H1 (cell line): Measurements from ENCODE around the gene MAP2K5. TPM values are rescaled to one million over a fixed set of nuclear protein-coding genes. Genes with fewer than 3 reads are reported as not detected.

ENCODE experiments used
- CTCF ChIA-PET: fragments of 300-600 bp; sonication (Branson Sonifier 250); formaldehyde crosslinking; loops from one replicate; lab custom pipeline; 2021; ENCODE audit not compliant: partially characterized antibody; lab: Charles Lee
- POLR2A ChIA-PET: fragments of 300-600 bp; sonication (Branson Sonifier 250); formaldehyde crosslinking; loops from one replicate; lab custom pipeline; 2021; ENCODE audit warnings: inconsistent platforms; ENCODE audit not compliant: partially characterized antibody; lab: Charles Lee
- DNase-seq, 2 experiments: peaks; one replicate each; pipeline versions ENCODE4 v3.0.0 to v3.0.0-alpha.2; 2010 to 2022; ENCODE audit warnings: low spot score in 2 of 2, low read depth in 1 of 2, mixed read lengths in 1 of 2
- FAIRE-seq: peaks from 2 replicates; lab custom pipeline; 2011; peaks lifted over from hg19 to GRCh38; lab: Jason Lieb, UNC
- H2AFZ ChIP-seq: 2 replicates; pipeline ENCODE4 v1.8.1; 2012; ENCODE audit warnings: low read length, inconsistent platforms
- H2AK5ac ChIP-seq: 2 replicates; pipeline ENCODE4 v1.6.1; 2013; ENCODE audit warnings: low read depth, low read length
- H2BK120ac ChIP-seq: replicated peaks from 2 replicates; pipeline ENCODE3; 2013; ENCODE audit warnings: low read depth, low read length, inconsistent platforms
- H2BK12ac ChIP-seq: 2 replicates; pipeline ENCODE4 v1.6.1; 2013; ENCODE audit warnings: low read depth, low read length
- H2BK15ac ChIP-seq: 2 replicates; pipeline ENCODE4 v1.6.1; 2013; ENCODE audit warnings: low read length
- H2BK20ac ChIP-seq: 2 replicates; pipeline ENCODE4 v1.6.1; 2013; ENCODE audit warnings: low read length
- H2BK5ac ChIP-seq: 2 replicates; pipeline ENCODE4 v1.6.1; 2013; ENCODE audit warnings: low read depth, low read length
- H3K14ac ChIP-seq: 2 replicates; pipeline ENCODE4 v1.6.1; 2013; ENCODE audit warnings: inconsistent platforms; ENCODE audit not compliant: insufficient read length
- H3K18ac ChIP-seq: 2 replicates; pipeline ENCODE4 v1.6.1; 2013; ENCODE audit warnings: low read length; ENCODE audit errors: extremely low read depth
- H3K23ac ChIP-seq: 2 replicates; pipeline ENCODE4 v1.6.1; 2013; ENCODE audit warnings: inconsistent platforms; ENCODE audit not compliant: insufficient read length
- H3K23me2 ChIP-seq: 2 replicates; pipeline ENCODE4 v1.6.1; 2013; ENCODE audit warnings: low read depth, low read length
- H3K27ac ChIP-seq: 2 replicates; pipeline ENCODE4 v1.6.1; 2011; ENCODE audit warnings: low read depth, low read length, inconsistent platforms
- H3K27me3 ChIP-seq, 4 experiments: replicated peaks in 1 of 4; 1 replicate in 1 of 4; 2 replicates in 3 of 4; pipeline versions ENCODE4 v1.6.1 to v1.8.1; 2011 to 2013; ENCODE audit warnings: low read length in 3 of 4, mild to moderate bottlenecking in 3 of 4, inconsistent platforms in 2 of 4, mixed read lengths in 2 of 4, moderate library complexity in 1 of 4; ENCODE audit not compliant: control insufficient read depth in 3 of 4, insufficient read depth in 3 of 4; ENCODE audit errors: extremely low read depth in 1 of 4
- H3K36me3 ChIP-seq, 4 experiments: 2 replicates each; pipeline versions ENCODE4 v1.6.1 to v1.8.1; 2011 to 2013; ENCODE audit warnings: mild to moderate bottlenecking in 4 of 4, low read length in 3 of 4, moderate library complexity in 2 of 4, control low read depth in 1 of 4, inconsistent platforms in 1 of 4; ENCODE audit not compliant: insufficient read depth in 4 of 4, control insufficient read depth in 2 of 4
- H3K4ac ChIP-seq: replicated peaks from 2 replicates; pipeline ENCODE3; 2013; ENCODE audit warnings: low read length, low read depth, mixed read lengths, inconsistent platforms; ENCODE audit not compliant: insufficient read length
- H3K4me1 ChIP-seq, 4 experiments: replicated peaks in 1 of 4; 1 replicate in 1 of 4; 2 replicates in 3 of 4; pipeline versions ENCODE4 v1.6.1 to v1.8.1; 2011 to 2013; ENCODE audit warnings: low read length in 3 of 4, inconsistent platforms in 2 of 4, mixed read lengths in 1 of 4; ENCODE audit not compliant: insufficient read depth in 4 of 4, control insufficient read depth in 3 of 4
- H3K4me2 ChIP-seq, 2 experiments: 2 replicates each; pipeline versions ENCODE4 v1.6.1 to v1.8.1; 2011 to 2013; ENCODE audit warnings: low read depth in 2 of 2, low read length in 2 of 2, control low read depth in 1 of 2, inconsistent platforms in 1 of 2, mild to moderate bottlenecking in 1 of 2; ENCODE audit not compliant: insufficient read depth in 1 of 2
- H3K4me3 ChIP-seq, 4 experiments: fragments of 200-600, 300-600 bp in 1 of 4; sonication (generic), shearing (Covaris generic), sonication (Bioruptor Twin) in 1 of 4; 2 replicates each; pipeline versions ENCODE4 v1.5.1 to v1.8.1; 2011 to 2016; ENCODE audit warnings: low read length in 4 of 4, low read depth in 3 of 4, control low read depth in 2 of 4, inconsistent platforms in 2 of 4, mild to moderate bottlenecking in 2 of 4, mixed read lengths in 1 of 4, moderate library complexity in 1 of 4; ENCODE audit not compliant: insufficient read depth in 2 of 4; ENCODE audit errors: extremely low read depth in 1 of 4
- H3K56ac ChIP-seq: replicated peaks from 2 replicates; pipeline ENCODE3; 2013; ENCODE audit warnings: low read depth, mild to moderate bottlenecking, mixed read lengths, low read length, inconsistent platforms; ENCODE audit not compliant: insufficient read length
- H3K79me1 ChIP-seq: 2 replicates; pipeline ENCODE4 v1.6.1; 2013; ENCODE audit warnings: low read depth, low read length, control low read depth
- H3K79me2 ChIP-seq, 2 experiments: 2 replicates each; pipeline versions ENCODE4 v1.6.1 to v1.8.1; 2012 to 2013; ENCODE audit warnings: low read length in 2 of 2, mild to moderate bottlenecking in 2 of 2, inconsistent platforms in 1 of 2; ENCODE audit not compliant: insufficient read depth in 2 of 2, control insufficient read depth in 1 of 2
- H3K9ac ChIP-seq, 4 experiments: replicated peaks in 1 of 4; 1 replicate in 1 of 4; 2 replicates in 3 of 4; pipeline versions ENCODE4 v1.6.1 to v1.8.1; 2011 to 2013; ENCODE audit warnings: low read depth in 3 of 4, low read length in 3 of 4, control low read depth in 2 of 4, mild to moderate bottlenecking in 2 of 4, moderate library complexity in 2 of 4, inconsistent platforms in 1 of 4; ENCODE audit errors: extremely low read depth in 1 of 4
- H3K9me3 ChIP-seq, 2 experiments: 2 replicates each; pipeline versions ENCODE4 v1.6.1 to v1.8.1; 2012 to 2013; ENCODE audit warnings: mild to moderate bottlenecking in 2 of 2, moderate library complexity in 2 of 2, control low read depth in 1 of 2, inconsistent platforms in 1 of 2, low read depth in 1 of 2, low read length in 1 of 2, mixed read lengths in 1 of 2; ENCODE audit not compliant: insufficient read depth in 2 of 2
- H4K20me1 ChIP-seq, 2 experiments: replicated peaks in 1 of 2; 2 replicates each; pipeline versions ENCODE3 to v1.8.1; 2011 to 2013; ENCODE audit warnings: inconsistent platforms in 2 of 2, low read length in 2 of 2, mild to moderate bottlenecking in 1 of 2; ENCODE audit not compliant: insufficient read depth in 2 of 2, control insufficient read depth in 1 of 2
- H4K5ac ChIP-seq: 2 replicates; pipeline ENCODE4 v1.6.1; 2013; ENCODE audit warnings: low read length, low read depth, mixed read lengths, inconsistent platforms; ENCODE audit not compliant: insufficient read length
- H4K8ac ChIP-seq: 2 replicates; pipeline ENCODE4 v1.8.0; 2013; ENCODE audit warnings: mild to moderate bottlenecking, moderate library complexity, low read length, inconsistent platforms; ENCODE audit not compliant: insufficient read depth; ENCODE audit errors: extremely low read depth
- H4K91ac ChIP-seq: replicated peaks from 2 replicates; pipeline ENCODE3; 2013; ENCODE audit warnings: low read length, mixed read lengths, inconsistent platforms; ENCODE audit not compliant: insufficient read length
- BRCA1 ChIP-seq: IDR thresholded peaks from 2 replicates; pipeline ENCODE4 v1.6.1; 2012; ENCODE audit warnings: low read depth, low read length, improper control_type of control experiment
- CBX8 ChIP-seq: fragments of 300-800, 300-1000 bp; sonication (generic); IDR thresholded peaks from 2 replicates; pipeline ENCODE4 v1.7.1; 2016; ENCODE audit warnings: low read depth, low read length, borderline replicate concordance
- CHD2 ChIP-seq: IDR thresholded peaks from 2 replicates; pipeline ENCODE4 v1.6.1; 2012; ENCODE audit warnings: low read length, improper control_type of control experiment
- CTBP2 ChIP-seq: IDR thresholded peaks from 2 replicates; pipeline ENCODE4 v1.7.0; 2011; ENCODE audit warnings: borderline replicate concordance, mild to moderate bottlenecking, moderate library complexity, mixed read lengths, low read length; ENCODE audit not compliant: insufficient read depth, insufficient read length
- EZH2 ChIP-seq: fragments of 200-600 bp; sonication (generic); IDR thresholded peaks from 2 replicates; pipeline ENCODE4 v1.7.1; 2012; ENCODE audit warnings: low read depth, mild to moderate bottlenecking, moderate library complexity, low read length, inconsistent platforms; ENCODE audit not compliant: severe bottlenecking
- KDM1A ChIP-seq: fragments of 200-600, 300-600 bp; sonication (generic); IDR thresholded peaks from 2 replicates; pipeline ENCODE4 v1.7.1; 2016; ENCODE audit warnings: mild to moderate bottlenecking, low read length, borderline replicate concordance
- PHF8 ChIP-seq: fragments of 200-600 bp; sonication (generic); conservative IDR thresholded peaks from 2 replicates; pipeline ENCODE4 v1.7.1; 2012; ENCODE audit warnings: low read depth, mild to moderate bottlenecking, inconsistent platforms, low read length, moderate library complexity
- POLR2A ChIP-seq, 2 experiments: IDR thresholded peaks; 1 replicate in 1 of 2; 2 replicates in 1 of 2; pipeline ENCODE4 v1.6.1; 2011; ENCODE audit warnings: low read depth in 2 of 2, low read length in 2 of 2, mild to moderate bottlenecking in 2 of 2; ENCODE audit errors: control extremely low read depth in 1 of 2
- RFX5 ChIP-seq: IDR thresholded peaks from 2 replicates; pipeline ENCODE4 v1.6.1; 2011; ENCODE audit warnings: low read depth, low read length, improper control_type of control experiment, borderline replicate concordance
- SAP30 ChIP-seq: fragments of 300-600 bp; sonication (generic); IDR thresholded peaks from 2 replicates; pipeline ENCODE4 v1.7.1; 2012; ENCODE audit warnings: low read length, moderate library complexity, mild to moderate bottlenecking, inconsistent platforms; ENCODE audit not compliant: insufficient read depth, insufficient replicate concordance
- SIN3A ChIP-seq, 2 experiments: IDR thresholded peaks in 1 of 2; conservative IDR thresholded peaks in 1 of 2; 2 replicates each; pipeline ENCODE4 v1.6.1; 2011 to 2012; ENCODE audit warnings: low read length in 2 of 2, improper control_type of control experiment in 1 of 2, low read depth in 1 of 2, mild to moderate bottlenecking in 1 of 2
- SP4 ChIP-seq: IDR thresholded peaks from 2 replicates; pipeline ENCODE4 v1.6.1; 2012; ENCODE audit warnings: low read length, inconsistent platforms
- SRF ChIP-seq: IDR thresholded peaks from 2 replicates; pipeline ENCODE4 v1.6.1; 2011; ENCODE audit warnings: mild to moderate bottlenecking, low read depth, low read length, moderate library complexity
- WGBS, 2 experiments: shearing (Covaris generic) in 1 of 2; methylation state at CpG; one replicate each; pipeline versions ENCODE4 v1.1.6 to v1.1.7; 2013 to 2015; ENCODE audit warnings: low lambda C conversion rate in 2 of 2, mixed read lengths in 2 of 2, inconsistent platforms in 1 of 2, low coverage in 1 of 2, missing lambda C conversion rate in 1 of 2; ENCODE audit not compliant: insufficient replicate concordance in 2 of 2, insufficient coverage in 1 of 2, insufficient read length in 1 of 2; ENCODE audit errors: extremely low coverage in 1 of 2, missing lambda C conversion rate in 1 of 2; 5-methylcytosine and 5-hydroxymethylcytosine counted together
- polyA plus RNA-seq, 7 experiments: library from polyadenylated mRNA; depleted of rRNA in 3 of 7; stranded (reverse) in 5 of 7; unstranded in 2 of 7; fragments of >200 nt in 5 of 7; fragments of 200-250 nt in 2 of 7; gene quantifications; 1 replicate in 5 of 7; 2 replicates in 1 of 7; 4 replicates in 1 of 7; pipeline versions ENCODE4 v1.2.1 to v1.2.3, GENCODE V29; 2011 to 2013; ENCODE audit warnings: missing spikeins in 2 of 7, mixed read lengths in 2 of 7
- total RNA-seq: library from RNA; stranded (reverse); fragmentation: NEBNext Ultra II Directional; extraction: Animal tissue kit (Norgen Biotek cat#: 25700); gene quantifications from 2 replicates; pipeline ENCODE4 v1.2.1, GENCODE V29; 2021
- TF ChIP-seq, protein P1 (sequence below): IDR thresholded peaks from 2 replicates; pipeline ENCODE4 v1.6.1; 2011; ENCODE audit warnings: low read length, improper control_type of control experiment

MAP2K5 gene
- total and polyA plus RNA-seq, 2 of the 8 experiments (the other 6 are each of a cell fraction or from before 2014, with no cell fraction given): 4.4 to 15.8 TPM

DNA sequence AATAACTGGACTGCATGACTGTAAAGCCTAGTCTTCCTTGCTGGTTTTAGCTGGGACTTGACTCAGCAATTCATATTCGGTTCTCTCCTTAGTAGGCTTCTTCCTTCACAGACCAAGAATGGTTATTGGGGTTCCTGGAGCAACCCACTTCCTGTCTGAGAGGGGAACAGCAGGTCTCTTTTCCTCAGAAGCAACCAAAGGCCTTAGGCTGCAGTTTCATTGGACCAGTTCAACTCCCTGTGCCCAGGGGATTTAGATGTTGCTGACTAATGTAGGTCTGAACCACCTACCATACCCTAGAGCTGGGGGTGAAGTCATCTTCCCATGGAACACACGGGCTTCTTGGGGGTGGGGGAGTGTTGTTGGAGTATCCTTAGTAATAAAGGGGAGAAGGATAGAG is 198.8 kb downstream of the MAP2K5 start:
- no peaks in the 10 kb centered on the region for H3K79me2 ChIP-seq
- H2BK20ac ChIP-seq: no peak overlapping the region
- H2BK5ac ChIP-seq: no peak overlapping the region
- H2BK120ac ChIP-seq: no peak overlapping the region
- H3K27ac ChIP-seq: no peak overlapping the region
- no peak overlapping the region for H2AFZ ChIP-seq
- no peak overlapping the region for H3K4me2 ChIP-seq
- ChIA-PET CTCF (no interaction called here), POLR2A (no interaction called here)
- H3K9me3 ChIP-seq: no peaks in the 10 kb centered on the region
- DNase-seq (no peak), FAIRE-seq (no peak)
- no peak overlapping the region for H3K56ac ChIP-seq
- H2BK12ac ChIP-seq: no peak overlapping the region
- no peak overlapping the region for H3K18ac ChIP-seq
- H3K27me3 ChIP-seq: no peaks in the 10 kb centered on the region
- no peak overlapping the region for H4K91ac ChIP-seq
- no peak overlapping the region for H3K9ac ChIP-seq
- H3K4me1 ChIP-seq: peaks cover 0 to 2% (median 0%) of the 10 kb centered on the region in 4 experiments; a peak in 1 of 7 replicates
- H3K4me3 ChIP-seq: no peak overlapping the region
- no peaks in the 10 kb centered on the region for H4K20me1 ChIP-seq
- H2BK15ac ChIP-seq: no peak overlapping the region
- no peaks in the 10 kb centered on the region for H3K79me1 ChIP-seq
- no peak overlapping the region for H3K4ac ChIP-seq
- no peak overlapping the region for H2AK5ac ChIP-seq
- H4K8ac ChIP-seq: no peak overlapping the region
- H3K23me2 ChIP-seq: no peaks in the 10 kb centered on the region
- no peak overlapping the region for H3K14ac ChIP-seq
- 93% methylated on average over 2 of the region's 2 CpGs; no CpG with 5 or more reads in 1 of the 2 experiments for WGBS, 2 experiments
- H3K36me3 ChIP-seq: no peaks in the 10 kb centered on the region
- no peak overlapping the region for H3K23ac ChIP-seq
- no peak overlapping the region for H4K5ac ChIP-seq
- TF ChIP-seq SP4 (no peak), SAP30 (no peak), CTBP2 (no peak), SRF (no peak), CBX8 (no peak), RFX5 (no peak), KDM1A (no peak), EZH2 (no peak), BRCA1 (no peak), PHF8 (no peak), POLR2A (IDR thresholded peaks at IDR 0.05; ENCODE audit: control extremely low read depth in 1 of 2, low read depth in 2 of 2, low read length in 2 of 2) (no peak), SIN3A (conservative IDR thresholded peaks at IDR 0.05 in 1 of 2, IDR thresholded peaks at IDR 0.05 in 1 of 2; ENCODE audit: low read depth in 1 of 2, low read length in 2 of 2) (no peak), CHD2 (no peak)
- TF ChIP-seq, protein P1, sequence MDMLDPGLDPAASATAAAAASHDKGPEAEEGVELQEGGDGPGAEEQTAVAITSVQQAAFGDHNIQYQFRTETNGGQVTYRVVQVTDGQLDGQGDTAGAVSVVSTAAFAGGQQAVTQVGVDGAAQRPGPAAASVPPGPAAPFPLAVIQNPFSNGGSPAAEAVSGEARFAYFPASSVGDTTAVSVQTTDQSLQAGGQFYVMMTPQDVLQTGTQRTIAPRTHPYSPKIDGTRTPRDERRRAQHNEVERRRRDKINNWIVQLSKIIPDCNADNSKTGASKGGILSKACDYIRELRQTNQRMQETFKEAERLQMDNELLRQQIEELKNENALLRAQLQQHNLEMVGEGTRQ: no peak
